Stimulated activated CD4-positive, alpha-beta T cell treated with anti-CD3 and anti-CD28 coated beads, Interleukin-1b, Interleukin-23, amount 100 ng/mL, for 1 hour (primary cell): ENCODE results near the gene PTPRK.

Experiments used
- DNase-seq, 2 donors: peaks; one replicate each; pipeline ENCODE4 v3.0.0-alpha.2; 2020; ENCODE audit warnings: low read depth in 2 of 2

The PTPRK gene

DNA sequence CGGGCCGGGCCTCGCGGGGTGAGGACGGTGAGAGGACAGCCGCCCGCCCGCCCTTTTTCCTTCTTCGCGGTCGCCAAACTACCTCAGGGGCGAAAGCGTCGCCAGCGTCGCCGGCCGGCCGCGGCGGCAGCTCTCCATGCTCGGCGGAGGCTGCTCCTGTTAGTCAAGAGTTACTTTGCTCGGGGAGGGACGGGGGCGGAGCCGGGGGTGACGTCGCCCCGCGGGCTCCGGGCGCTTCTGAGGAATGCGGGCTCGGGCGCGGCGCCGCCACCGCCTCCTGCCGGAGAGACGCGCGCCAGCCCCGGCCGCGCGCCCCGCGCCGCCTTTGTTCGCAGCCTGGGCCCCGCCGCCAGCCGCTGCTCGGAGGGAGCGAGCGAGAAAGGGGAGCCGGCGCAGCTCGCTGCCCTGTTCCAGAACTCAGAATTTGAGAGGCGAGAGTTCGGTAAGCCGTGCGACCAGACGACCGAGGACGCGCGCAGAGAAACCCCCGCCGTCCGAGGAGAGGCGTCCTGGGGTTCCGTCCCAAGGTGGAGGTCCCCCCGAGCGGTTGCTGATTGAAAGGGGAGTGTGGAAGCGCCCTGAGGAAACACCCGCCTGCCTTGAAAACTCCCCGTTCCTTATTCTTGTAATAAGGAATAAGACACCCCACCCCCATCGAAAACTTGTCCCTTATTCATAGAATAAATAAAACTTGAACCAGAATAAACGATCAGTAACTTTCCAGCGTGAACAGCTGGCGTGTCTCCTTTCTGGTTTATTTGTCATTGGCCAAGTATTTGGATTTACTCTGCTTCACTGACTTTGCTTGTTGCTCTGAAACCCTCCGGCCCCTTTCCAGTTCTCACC is at the start of gene PTPRK:
Gene PTPRK, minus strand, starts transcription at position 164 of the 846 bp plus-strand sequence. CDS start 241 bp downstream, outside the sequence.
- DNase-seq: peak; percentile 56 to 80

GRCh38 chr6:128567029-128567428 is 46.6 kb upstream of the PTPRK start:
- no peak for DNase-seq

DNA sequence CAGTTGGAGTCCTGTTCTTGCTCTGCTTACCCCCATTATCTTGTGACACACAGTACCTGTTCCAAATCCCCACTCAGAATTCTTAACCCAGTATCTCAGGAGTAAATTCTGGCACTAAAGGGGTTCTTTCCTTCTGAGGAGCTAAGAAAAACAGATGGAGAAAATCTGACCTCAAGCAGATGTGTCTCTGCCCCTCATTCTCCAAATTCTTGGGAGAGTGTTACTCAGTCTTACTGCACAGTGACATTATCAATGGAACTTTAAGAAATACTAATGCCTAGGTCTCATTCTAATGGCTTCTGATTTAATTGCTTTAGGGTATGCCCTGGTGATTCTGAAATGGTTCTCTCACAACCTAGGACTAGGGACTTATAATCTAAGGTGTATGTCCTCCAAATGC is 40.6 kb upstream of the PTPRK start:
- DNase-seq: no peak

DNA sequence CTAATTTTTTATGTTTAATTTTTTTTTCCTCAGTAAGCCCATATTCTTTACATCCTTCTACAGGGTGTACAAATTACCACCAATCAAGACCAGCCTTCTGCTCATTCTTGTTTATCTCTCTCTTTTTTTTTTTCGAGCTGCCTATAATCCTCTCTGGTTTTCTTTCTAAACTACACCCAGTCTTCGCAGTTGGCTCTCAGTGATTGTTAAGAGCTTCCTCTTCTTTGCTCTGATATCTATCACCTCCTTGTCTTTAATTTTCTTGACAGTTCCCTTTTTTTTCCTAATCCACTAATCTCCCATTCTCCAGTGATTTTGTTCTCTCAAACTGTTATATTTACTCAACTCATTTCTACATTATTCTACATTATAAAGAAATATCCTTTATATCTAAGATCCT is 38.5 kb upstream of the PTPRK start:
- no peak for DNase-seq

DNA sequence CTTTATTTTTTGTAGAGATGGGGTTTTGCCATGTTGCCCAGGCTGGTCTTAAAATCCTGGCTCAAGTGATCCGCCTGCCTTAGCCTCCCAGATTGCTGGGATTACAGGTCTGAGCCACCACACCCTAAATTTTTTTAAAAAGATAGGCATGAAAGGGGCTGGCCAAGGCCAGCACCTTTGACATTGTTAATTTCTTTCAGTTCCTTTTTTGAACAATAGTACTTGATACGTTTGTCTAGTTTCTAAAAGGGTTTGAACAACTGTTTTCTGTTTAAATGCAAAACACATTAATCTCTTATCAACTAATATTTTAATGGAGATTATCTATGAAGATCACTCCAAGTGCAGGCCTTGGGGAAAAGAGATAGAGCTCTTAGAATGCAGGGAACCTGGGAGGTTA is 37.6 kb upstream of the PTPRK start:
- no peak for DNase-seq

DNA sequence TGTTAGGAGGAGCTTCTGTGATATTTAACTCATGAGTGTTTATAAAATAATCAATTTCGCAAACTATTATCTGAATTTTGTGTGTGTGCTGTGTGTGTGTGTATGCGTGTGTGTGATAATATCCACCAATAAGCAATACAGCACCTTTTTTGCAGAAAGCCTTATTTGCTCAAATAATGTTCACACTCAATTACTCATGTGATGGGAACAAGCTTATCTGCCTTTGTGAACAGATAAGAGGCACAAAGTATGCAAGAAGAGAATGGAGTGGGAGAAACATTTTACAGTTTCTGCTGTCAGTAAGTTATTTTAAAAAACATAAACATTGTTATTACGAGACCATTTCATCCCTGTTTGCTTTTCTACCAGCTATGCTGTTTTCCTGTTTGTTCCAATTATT is 36.7 kb upstream of the PTPRK start:
- no peak for DNase-seq

- DNase-seq: no peak
Measured at GRCh38 chr6:128554302-128554701, 33.9 kb upstream of the PTPRK start.

DNA sequence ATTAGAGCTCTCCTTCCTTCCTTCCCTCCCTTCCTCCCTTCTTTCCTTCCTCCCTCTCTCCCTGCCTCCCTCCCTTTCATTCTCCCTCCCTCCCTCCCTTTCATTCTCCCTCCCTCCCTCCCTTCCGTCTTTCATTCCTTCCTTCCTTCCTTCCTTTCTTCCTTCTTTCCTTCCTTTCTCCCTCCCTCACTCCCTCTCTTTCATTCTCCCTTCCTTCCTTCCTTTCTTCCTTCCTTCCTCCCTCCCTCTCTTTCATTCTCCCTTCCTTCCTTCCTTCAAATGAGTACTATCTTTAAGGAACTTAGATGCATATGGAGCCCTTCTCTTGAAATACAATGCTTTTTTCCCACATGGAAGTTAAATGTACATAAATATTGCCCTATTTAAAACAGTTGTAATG is 20.9 kb upstream of the PTPRK start:
- no peak for DNase-seq

DNA sequence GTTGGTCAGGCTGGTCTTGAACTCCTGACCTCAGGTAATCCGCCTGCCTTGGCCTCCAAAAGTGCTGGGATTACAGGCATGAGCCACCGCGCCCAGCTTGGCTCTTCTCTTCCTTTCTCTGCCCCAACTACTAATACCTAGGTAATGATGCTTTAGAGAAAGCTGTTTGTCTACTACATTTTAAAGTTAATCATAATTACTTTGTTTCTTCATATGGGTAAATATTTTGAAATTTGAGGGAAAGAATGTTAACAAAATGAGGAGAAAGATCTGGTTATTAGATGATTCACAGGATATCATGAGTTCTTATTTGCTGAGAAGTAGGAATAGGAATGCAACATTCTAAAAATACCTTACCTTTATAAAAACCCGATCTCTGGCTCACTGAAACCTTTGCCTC is 18.4 kb upstream of the PTPRK start:
- DNase-seq: no peak

GRCh38 chr6:128532827-128533226 is 12.4 kb upstream of the PTPRK start:
- DNase-seq: no peak

GRCh38 chr6:128532136-128532535 is 11.7 kb upstream of the PTPRK start:
- no peak for DNase-seq

- DNase-seq: no peak
Measured at GRCh38 chr6:128531696-128532095, 11.3 kb upstream of the PTPRK start.

- no peak for DNase-seq
Measured at GRCh38 chr6:128528241-128528640, 7.8 kb upstream of the PTPRK start.

- no peak for DNase-seq
Measured at GRCh38 chr6:128527375-128527774, 7.0 kb upstream of the PTPRK start.

- DNase-seq: no peak
Measured at GRCh38 chr6:128526152-128526914, 5.9 kb upstream of the PTPRK start.

DNA sequence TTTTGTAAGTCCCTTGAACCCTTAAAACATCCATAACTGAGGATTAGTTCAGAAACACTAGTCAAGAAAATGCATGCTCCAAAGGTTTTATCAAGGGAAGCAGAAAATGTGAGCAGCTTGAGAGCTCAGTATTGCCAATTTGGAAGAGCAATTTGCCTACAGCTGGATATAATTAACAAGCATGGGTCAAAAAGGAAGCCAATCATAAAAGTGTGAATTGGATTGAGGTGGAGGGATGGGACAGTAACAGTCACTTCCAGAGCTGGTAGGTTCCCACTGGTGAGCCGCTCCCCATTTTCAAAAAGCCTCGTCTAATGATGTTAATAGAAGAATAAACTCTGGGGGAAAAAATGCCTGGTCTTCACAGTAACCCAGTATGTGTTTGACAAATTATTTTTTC is 5.0 kb upstream of the PTPRK start:
- no peak for DNase-seq

GRCh38 chr6:128521282-128521632 is 858 bp upstream of the PTPRK start:
- no peak for DNase-seq

GRCh38 chr6:128519931-128520435 is 416 bp downstream of the PTPRK start:
- peak in 1 of 2 donors; percentile 16 for DNase-seq

DNA sequence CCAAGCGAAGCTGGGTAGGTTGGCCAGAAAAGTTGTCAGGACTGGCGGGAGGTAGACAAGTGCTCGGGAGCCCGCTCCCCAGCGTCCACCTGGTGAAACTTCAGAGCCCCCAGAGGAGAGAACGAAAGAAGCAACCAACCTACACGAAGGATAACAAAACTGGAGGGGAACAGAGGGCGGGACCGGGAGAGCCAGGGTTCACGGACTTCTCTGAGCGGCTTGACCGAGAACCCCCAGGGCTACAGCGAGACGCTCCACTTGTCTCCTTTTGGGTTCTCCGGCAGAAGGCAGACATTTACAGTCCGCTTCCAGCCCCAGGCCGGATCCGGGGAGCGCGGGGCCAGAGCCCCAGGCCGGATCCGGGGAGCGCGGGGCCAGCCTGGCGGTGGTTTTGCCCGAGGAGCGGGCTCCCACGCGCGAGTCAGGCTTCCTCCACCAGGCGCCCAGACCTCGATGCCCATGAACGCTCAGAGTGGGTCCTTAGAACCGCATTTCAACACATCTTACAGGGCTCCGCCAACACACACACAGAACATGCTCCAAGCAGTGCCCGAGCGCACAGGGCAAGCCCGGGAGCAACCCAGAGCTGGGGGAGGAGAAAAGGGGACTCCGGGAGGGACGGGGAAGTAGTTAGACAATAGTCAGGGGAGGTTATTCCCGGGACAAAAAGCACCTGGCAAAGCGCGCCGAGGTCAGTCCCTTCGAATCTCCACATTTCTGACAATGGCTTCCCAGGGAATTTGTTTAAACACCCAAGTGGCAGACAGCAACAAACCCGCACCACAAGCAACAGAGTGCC is 1.1 kb downstream of the PTPRK start:
- peak in 1 of 2 donors; percentile 4 for DNase-seq

DNA sequence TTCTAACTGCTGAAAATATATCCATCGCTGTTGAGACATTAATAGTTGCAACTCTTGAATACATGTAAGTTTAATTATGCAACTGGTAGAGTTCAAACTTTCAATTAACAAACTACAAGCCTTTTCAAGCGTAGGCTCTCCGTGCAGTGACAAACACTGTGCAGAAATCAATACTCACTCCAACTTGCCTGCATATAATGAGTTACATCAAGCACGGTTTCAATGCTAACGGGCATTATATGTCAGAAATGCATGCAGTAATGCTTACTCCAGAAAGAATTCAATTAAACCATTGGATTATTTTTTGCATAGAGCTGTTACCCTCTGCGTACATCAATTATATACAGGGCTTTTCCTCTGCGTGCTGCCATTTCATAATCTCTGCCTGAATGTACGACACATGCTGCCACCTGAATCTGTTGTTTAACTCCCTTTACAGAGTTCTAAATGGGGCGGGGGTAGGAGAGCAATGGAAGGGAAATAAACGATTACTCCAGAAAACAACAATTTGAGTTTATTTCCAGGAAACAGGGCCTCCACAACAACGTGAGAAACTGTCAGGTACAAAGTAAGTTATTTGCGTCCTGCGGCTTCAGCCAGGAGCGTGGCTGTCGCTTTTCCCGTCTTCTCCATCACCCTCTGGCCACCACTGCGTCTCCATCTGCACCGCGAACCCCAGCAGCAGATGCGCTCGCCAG is 1.8 kb downstream of the PTPRK start:
- DNase-seq: no peak

- no peak for DNase-seq
Measured at GRCh38 chr6:128517124-128517523, 3.3 kb downstream of the PTPRK start.

- no peak for DNase-seq
Measured at GRCh38 chr6:128516514-128516898, 3.9 kb downstream of the PTPRK start.
